Testis (tissue), 3 donors: Measurements from ENCODE around the gene HSF5. TPM values are rescaled to one million over a fixed set of nuclear protein-coding genes. Genes with fewer than 3 reads are reported as not detected.
A peak's percentile ranks its signal among the peaks of the same experiment; 100 is the strongest.

Experiments used
- DNase-seq: peaks from one replicate; pipeline ENCODE4 v3.0.0-alpha.2; 2019
- H3K27ac ChIP-seq, 2 donors: fragments of 200-600 bp; sonication (generic); one replicate each; pipeline ENCODE4 v1.5.1; 2019
- H3K27me3 ChIP-seq: fragments of 200-600 bp; sonication (generic); one replicate; pipeline ENCODE4 v1.5.1; 2019
- H3K36me3 ChIP-seq: fragments of 200-600 bp; sonication (generic); one replicate; pipeline ENCODE4 v1.5.1; 2017; ENCODE audit warnings: low read depth; ENCODE audit errors: missing control alignments
- H3K4me1 ChIP-seq: fragments of 200-600 bp; sonication (generic); one replicate; pipeline ENCODE4 v1.5.1; 2019
- H3K4me3 ChIP-seq, 2 donors: fragments of 200-600 bp; sonication (generic); one replicate each; pipeline ENCODE4 v1.5.1; 2017 to 2019
- H3K9me3 ChIP-seq: fragments of 200-600 bp; sonication (generic); one replicate; pipeline ENCODE4 v1.5.1; 2017
- POLR2A ChIP-seq: fragments of 450-650 bp; IDR thresholded peaks from one replicate; pipeline ENCODE4 v1.6.1; 2017; ENCODE audit warnings: antibody characterized with exemption, mild to moderate bottlenecking, moderate library complexity
- WGBS, 2 donors: methylation state at CpG; one replicate each; pipeline ENCODE4 v1.1.5; 2018; 5-methylcytosine and 5-hydroxymethylcytosine counted together
- intact Hi-C: fragments of 100-400 bp; cut with DNase I; formaldehyde crosslinking; loops from one replicate; pipeline ENCODE4 v1.15.1; 2023; ENCODE audit warnings: low total_unique reads
- polyA plus RNA-seq: library from polyadenylated mRNA; stranded (reverse); fragments of 350-450 nt; fragmentation: Illumina TruSeq; extraction: RNeasy Lipid Tissue Mini Kit (QIAGEN cat#74804); gene quantifications from one replicate; pipeline ENCODE4 v1.2.3, GENCODE V29; 2014; ENCODE audit warnings: low read depth, low replicate concordance; ENCODE audit not compliant: insufficient read depth
- total RNA-seq, 2 donors: library from RNA; depleted of rRNA; stranded (reverse); fragments of >200 nt; gene quantifications; one replicate each; pipeline ENCODE4 v1.2.3, GENCODE V29; 2016
- TF ChIP-seq, protein P1 (sequence below), 3 experiments: fragments of 450-650 bp in 2 of 3; fragments of 200-600 bp in 1 of 3; sonication (generic) in 1 of 3; IDR thresholded peaks; one replicate each; pipeline ENCODE4 v1.5.1; 2016 to 2019; ENCODE audit warnings: antibody characterized with exemption in 3 of 3, mild to moderate bottlenecking in 2 of 3, moderate library complexity in 1 of 3

Gene HSF5
- total and polyA plus RNA-seq, 3 donors from 2014 or later, result 40.0 to 119 (median 57.8) TPM

DNA sequence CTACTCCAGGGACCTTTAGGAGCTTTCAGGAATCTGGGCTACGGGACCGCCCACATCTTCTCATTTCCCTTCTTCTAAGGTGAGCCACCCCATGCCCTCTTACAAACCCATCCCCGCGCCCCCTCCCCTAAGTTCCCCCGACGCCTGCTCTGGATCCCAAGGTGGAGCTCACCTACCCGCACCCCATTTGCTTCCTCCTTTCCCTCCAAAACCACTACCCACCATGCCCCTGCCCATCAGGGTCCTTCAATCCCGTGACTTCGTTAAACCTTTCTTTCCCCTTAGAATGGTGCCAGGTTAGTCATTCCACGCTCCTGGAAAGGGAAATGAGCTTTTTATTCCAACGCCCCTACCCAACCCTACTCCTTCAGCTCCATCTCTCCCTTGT lies 26.6 kb upstream of the HSF5 start:
- Histone ChIP-seq H3K9me3 (no peaks in the 10 kb centered on the region), H3K4me3 (peak overlapping the region; percentile 72 to 78), H3K27me3 (no peaks in the 10 kb centered on the region), H3K36me3 (no peaks in the 10 kb centered on the region), H3K27ac (peak overlapping the region; percentile 59 to 84), H3K4me1 (peaks cover 28% of the 10 kb centered on the region)
- TF ChIP-seq POLR2A, result no peak
- intact Hi-C loops, result no loop called here
- no peak for DNase-seq
- whole genome bisulfite sequencing, 2 donors, result 7 to 22% methylated on average over 11 of the region's 11 CpGs

DNA sequence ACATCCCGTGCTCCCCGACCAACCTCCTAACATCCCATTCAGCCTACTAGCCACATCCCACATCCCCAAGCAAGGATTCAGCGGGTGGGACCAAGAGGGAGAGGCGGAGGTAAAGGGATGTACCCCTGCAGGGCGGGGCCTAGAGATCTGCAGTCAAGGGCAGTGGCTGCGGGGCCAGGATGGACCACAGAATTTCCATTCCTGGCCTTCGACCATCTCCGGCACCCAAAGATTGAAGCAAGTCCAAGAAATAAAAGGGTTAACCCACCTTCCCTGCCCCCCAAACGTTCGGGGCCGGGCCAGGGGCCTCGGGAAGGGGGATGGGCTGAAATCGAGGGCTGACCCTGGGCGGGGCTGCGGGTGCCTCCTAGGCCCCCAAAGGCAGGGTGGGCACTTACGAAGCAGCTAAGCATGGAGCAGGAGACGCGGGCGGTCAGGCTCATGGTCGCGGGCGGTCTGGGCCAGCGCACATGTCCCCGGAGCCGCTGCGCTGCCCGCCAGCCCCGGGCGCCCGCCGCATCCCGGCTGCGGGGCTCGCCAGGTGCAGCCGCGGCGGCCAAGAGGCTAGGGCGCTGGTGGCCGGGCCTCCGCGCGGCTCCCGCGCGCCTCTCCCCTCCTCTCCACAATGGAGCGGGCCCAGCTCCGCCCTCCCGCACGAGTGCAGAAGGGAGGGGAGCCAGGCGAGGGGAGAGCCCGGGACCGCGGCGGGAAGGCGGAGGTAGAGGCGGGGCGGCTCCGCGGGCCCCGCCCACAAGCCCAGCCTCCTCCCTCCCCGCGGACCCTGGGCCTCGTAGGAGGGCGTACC lies 26.0 kb upstream of the HSF5 start, which contains the start of gene MTMR4:
Gene MTMR4, minus strand, starts transcription at position 674 of the 805 bp plus-strand sequence. Its CDS starts 231 bp downstream, at position 443.
- H3K36me3 ChIP-seq, result no peaks in the 10 kb centered on the region
- DNase-seq, result peak; percentile 90
- peak within 1 kb of the TSS; percentile 61 to 84 for H3K27ac ChIP-seq
- peak within 1 kb of the TSS; percentile 72 to 78 for H3K4me3 ChIP-seq
- no peaks in the 10 kb centered on the region for H3K9me3 ChIP-seq
- H3K27me3 ChIP-seq, result no peaks in the 10 kb centered on the region
- 0 to 1% methylated on average over 11 to 62 of the region's 64 CpGs for WGBS, 2 donors
- H3K4me1 ChIP-seq, result peaks cover 28% of the 10 kb centered on the region
- intact Hi-C loops, result no loop called here
- TF ChIP-seq, protein P1, sequence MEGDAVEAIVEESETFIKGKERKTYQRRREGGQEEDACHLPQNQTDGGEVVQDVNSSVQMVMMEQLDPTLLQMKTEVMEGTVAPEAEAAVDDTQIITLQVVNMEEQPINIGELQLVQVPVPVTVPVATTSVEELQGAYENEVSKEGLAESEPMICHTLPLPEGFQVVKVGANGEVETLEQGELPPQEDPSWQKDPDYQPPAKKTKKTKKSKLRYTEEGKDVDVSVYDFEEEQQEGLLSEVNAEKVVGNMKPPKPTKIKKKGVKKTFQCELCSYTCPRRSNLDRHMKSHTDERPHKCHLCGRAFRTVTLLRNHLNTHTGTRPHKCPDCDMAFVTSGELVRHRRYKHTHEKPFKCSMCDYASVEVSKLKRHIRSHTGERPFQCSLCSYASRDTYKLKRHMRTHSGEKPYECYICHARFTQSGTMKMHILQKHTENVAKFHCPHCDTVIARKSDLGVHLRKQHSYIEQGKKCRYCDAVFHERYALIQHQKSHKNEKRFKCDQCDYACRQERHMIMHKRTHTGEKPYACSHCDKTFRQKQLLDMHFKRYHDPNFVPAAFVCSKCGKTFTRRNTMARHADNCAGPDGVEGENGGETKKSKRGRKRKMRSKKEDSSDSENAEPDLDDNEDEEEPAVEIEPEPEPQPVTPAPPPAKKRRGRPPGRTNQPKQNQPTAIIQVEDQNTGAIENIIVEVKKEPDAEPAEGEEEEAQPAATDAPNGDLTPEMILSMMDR (IDR thresholded peaks at IDR 0.05), result no peak
- no peak for TF ChIP-seq POLR2A

DNA sequence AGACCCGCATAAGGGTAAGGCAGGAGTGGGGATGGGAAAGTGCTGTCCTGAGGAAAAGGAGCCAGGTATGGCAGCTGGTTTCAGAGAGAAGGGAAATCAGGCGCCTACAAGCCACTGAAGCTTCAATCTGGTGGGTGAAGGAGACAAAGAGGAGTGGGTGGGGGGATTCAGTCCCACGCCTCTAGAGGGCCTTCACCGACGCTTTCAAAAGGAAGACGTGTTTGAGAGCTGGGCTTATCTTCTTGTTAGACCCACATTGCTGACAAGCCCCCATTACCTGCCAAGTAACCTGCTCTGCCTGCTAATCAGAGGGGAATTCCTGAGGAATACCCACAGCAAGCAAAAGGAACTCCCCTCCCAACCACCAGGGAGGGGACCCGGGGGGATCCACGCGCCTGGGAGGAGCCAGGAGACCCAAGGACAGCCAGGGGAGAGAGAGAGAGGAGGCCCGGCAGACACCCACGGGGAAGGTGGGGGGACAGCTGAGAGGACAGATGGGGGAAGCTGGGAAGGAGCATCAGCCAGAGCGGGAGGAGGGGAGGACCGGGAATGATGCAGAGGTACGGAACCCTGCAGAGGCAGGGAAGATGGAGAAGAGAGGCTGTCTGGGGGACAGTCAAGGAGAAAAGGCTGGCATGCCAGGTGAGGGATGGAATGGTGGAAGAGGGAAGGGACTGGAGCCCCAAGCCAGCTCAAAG lies 25.2 kb upstream of the HSF5 start:
- WGBS, 2 donors, result 19 to 21% methylated on average over 14 of the region's 14 CpGs
- peaks cover 28% of the 10 kb centered on the region for H3K4me1 ChIP-seq
- DNase-seq, result peak; percentile 41
- no peaks in the 10 kb centered on the region for H3K27me3 ChIP-seq
- intact Hi-C loops, result no loop called here
- H3K9me3 ChIP-seq, result no peaks in the 10 kb centered on the region
- H3K36me3 ChIP-seq, result no peaks in the 10 kb centered on the region
- H3K27ac ChIP-seq, result peak overlapping the region; percentile 61 to 84
- TF ChIP-seq POLR2A, result no peak
- peak overlapping the region; percentile 72 to 78 for H3K4me3 ChIP-seq

DNA sequence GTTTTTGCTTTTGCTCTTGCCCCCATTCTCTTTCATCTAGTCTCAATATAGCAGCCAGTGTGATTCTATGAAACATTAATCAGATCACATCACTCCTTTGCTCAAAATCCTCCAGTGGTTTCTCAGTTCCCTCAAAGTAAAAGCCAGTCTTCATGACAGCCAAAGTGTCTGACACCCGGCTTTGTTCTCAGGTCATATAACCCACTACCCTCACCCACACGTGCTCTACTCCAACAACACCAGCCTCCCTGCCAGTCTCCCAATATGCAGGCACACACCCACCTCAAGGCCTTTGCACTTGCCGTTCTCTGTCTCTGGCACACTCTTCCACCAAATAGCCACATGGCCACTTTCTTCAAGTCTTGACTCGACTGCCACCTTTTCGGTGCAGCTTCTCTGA lies 21.9 kb upstream of the HSF5 start:
- H3K9me3 ChIP-seq, result no peaks in the 10 kb centered on the region
- no peaks in the 10 kb centered on the region for H3K36me3 ChIP-seq
- no peaks in the 10 kb centered on the region for H3K27me3 ChIP-seq
- no peak for DNase-seq
- no peak overlapping the region for H3K4me3 ChIP-seq
- H3K27ac ChIP-seq, result no peak overlapping the region
- intact Hi-C loops, result no loop called here
- WGBS, 2 donors, result 88 to 93% methylated on average over 5 of the region's 5 CpGs
- H3K4me1 ChIP-seq, result peaks cover 16% of the 10 kb centered on the region
- TF ChIP-seq, protein P1 (IDR thresholded peaks at IDR 0.05), result no peak
- no peak for TF ChIP-seq POLR2A

DNA sequence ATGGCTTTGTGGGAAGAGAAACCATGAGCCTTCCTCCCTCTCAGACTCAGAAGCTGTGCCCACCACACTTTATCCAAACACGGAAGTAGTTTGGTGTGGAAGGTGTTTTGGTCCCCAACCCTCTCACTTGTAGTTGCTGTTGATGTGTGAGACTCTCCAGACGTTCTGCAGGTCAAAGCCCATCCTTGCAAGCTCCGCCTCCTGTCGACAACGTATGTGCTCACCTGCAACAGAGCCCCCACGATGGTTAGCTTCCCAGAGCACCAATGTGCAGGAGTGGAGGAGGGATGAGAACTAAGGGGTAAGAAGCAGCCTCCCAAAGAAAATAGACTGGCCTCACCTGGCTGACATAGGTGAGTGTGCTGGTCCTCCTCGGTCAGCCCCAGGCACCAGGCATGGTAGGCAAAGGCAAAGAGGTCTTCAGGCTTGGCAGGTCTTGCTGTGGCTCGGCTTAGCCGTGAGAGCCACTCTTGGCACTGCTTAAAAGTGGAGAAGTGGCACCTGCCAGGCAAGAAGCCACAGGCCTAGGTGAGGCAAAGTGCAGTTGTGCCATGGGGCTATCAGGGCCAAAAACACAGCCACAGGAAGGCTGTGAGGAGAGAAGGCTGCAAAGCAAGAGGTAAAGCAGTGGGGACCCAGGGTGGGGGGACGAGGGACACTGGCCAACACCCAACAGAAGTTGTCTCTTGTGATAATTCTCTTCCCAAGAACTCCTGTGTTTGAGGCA lies 20.3 kb upstream of the HSF5 start:
- no peak overlapping the region for H3K27ac ChIP-seq
- H3K4me1 ChIP-seq, result peaks cover 21% of the 10 kb centered on the region
- intact Hi-C loops, result no loop called here
- TF ChIP-seq, protein P1 (IDR thresholded peaks at IDR 0.05), result no peak
- no peak for TF ChIP-seq POLR2A
- H3K36me3 ChIP-seq, result no peaks in the 10 kb centered on the region
- no peaks in the 10 kb centered on the region for H3K9me3 ChIP-seq
- no peaks in the 10 kb centered on the region for H3K27me3 ChIP-seq
- DNase-seq, result no peak
- 80 to 81% methylated on average over 8 to 10 of the region's 10 CpGs for WGBS, 2 donors
- no peak overlapping the region for H3K4me3 ChIP-seq
